ENCODE data around the gene SLC1A1. TPM values are rescaled to one million over a fixed set of nuclear protein-coding genes. Genes with fewer than 3 reads are reported as not detected.

Gene SLC1A1
- total RNA-seq, 2 donors from 2014 or later: 1.4 TPM; not detected in 1

- Mint-ChIP-seq H3K27ac (no peak overlapping the region), H3K36me3 (no peaks in the 10 kb centered on the region), H3K9me3 (no peaks in the 10 kb centered on the region)
- ATAC-seq: peak in 1 of 2 donors; percentile 81
- no peak for DNase-seq (ENCODE audit: low spot score in 2 of 2)
Measured at GRCh38 chr9:4497855-4498254, 7.6 kb downstream of the SLC1A1 start.

GRCh38 chr9:4499917-4500316 is 9.6 kb downstream of the SLC1A1 start:
- DNase-seq (ENCODE audit: low spot score in 2 of 2): no peak
- no peaks in the 10 kb centered on the region for H3K36me3 Mint-ChIP-seq
- H3K27ac Mint-ChIP-seq: no peak overlapping the region
- no peak for ATAC-seq
- no peaks in the 10 kb centered on the region for H3K9me3 Mint-ChIP-seq

GRCh38 chr9:4501147-4501507 is 10.9 kb downstream of the SLC1A1 start:
- H3K36me3 Mint-ChIP-seq: no peaks in the 10 kb centered on the region
- DNase-seq (ENCODE audit: low spot score in 2 of 2): no peak
- no peak for ATAC-seq
- no peaks in the 10 kb centered on the region for H3K9me3 Mint-ChIP-seq
- H3K27ac Mint-ChIP-seq: peak overlapping the region in 1 of 2 donors; percentile 22

GRCh38 chr9:4502444-4502843 is 12.2 kb downstream of the SLC1A1 start:
- DNase-seq (ENCODE audit: low spot score in 2 of 2): no peak
- H3K9me3 Mint-ChIP-seq: no peaks in the 10 kb centered on the region
- no peaks in the 10 kb centered on the region for H3K36me3 Mint-ChIP-seq
- H3K27ac Mint-ChIP-seq: no peak overlapping the region
- no peak for ATAC-seq

GRCh38 chr9:4503103-4503502 is 12.8 kb downstream of the SLC1A1 start:
- Mint-ChIP-seq H3K9me3 (no peaks in the 10 kb centered on the region), H3K27ac (no peak overlapping the region), H3K36me3 (no peaks in the 10 kb centered on the region)
- no peak for ATAC-seq
- DNase-seq (ENCODE audit: low spot score in 2 of 2): no peak

- Mint-ChIP-seq H3K27ac (no peak overlapping the region), H3K36me3 (no peaks in the 10 kb centered on the region), H3K9me3 (no peaks in the 10 kb centered on the region)
- ATAC-seq: no peak
- no peak for DNase-seq (ENCODE audit: low spot score in 2 of 2)
Measured at GRCh38 chr9:4504250-4504649, 14.0 kb downstream of the SLC1A1 start.

- DNase-seq (ENCODE audit: low spot score in 2 of 2) (no peak), ATAC-seq (no peak)
- H3K27ac Mint-ChIP-seq: no peak overlapping the region
- H3K9me3 Mint-ChIP-seq: no peaks in the 10 kb centered on the region
- no peaks in the 10 kb centered on the region for H3K36me3 Mint-ChIP-seq
Measured at GRCh38 chr9:4506490-4506889, 16.2 kb downstream of the SLC1A1 start.

GRCh38 chr9:4507306-4508130 is 17.2 kb downstream of the SLC1A1 start:
- DNase-seq (ENCODE audit: low spot score in 2 of 2): no peak
- no peaks in the 10 kb centered on the region for H3K9me3 Mint-ChIP-seq
- H3K36me3 Mint-ChIP-seq: no peaks in the 10 kb centered on the region
- no peak for ATAC-seq
- no peak overlapping the region for H3K27ac Mint-ChIP-seq

GRCh38 chr9:4508246-4508906 is 18.1 kb downstream of the SLC1A1 start:
- H3K9me3 Mint-ChIP-seq: no peaks in the 10 kb centered on the region
- H3K36me3 Mint-ChIP-seq: no peaks in the 10 kb centered on the region
- DNase-seq (ENCODE audit: low spot score in 2 of 2) (no peak), ATAC-seq (no peak)
- H3K27ac Mint-ChIP-seq: no peak overlapping the region

GRCh38 chr9:4508907-4509589 is 18.8 kb downstream of the SLC1A1 start:
- Mint-ChIP-seq H3K27ac (no peak overlapping the region), H3K9me3 (no peaks in the 10 kb centered on the region), H3K36me3 (no peaks in the 10 kb centered on the region)
- DNase-seq (ENCODE audit: low spot score in 2 of 2) (no peak), ATAC-seq (no peak)

- no peak for ATAC-seq
Measured at GRCh38 chr9:4509590-4509984, 19.3 kb downstream of the SLC1A1 start.

GRCh38 chr9:4510546-4511322 is 20.5 kb downstream of the SLC1A1 start:
- DNase-seq (ENCODE audit: low spot score in 2 of 2) (no peak), ATAC-seq (no peak)
- no peaks in the 10 kb centered on the region for H3K36me3 Mint-ChIP-seq
- no peaks in the 10 kb centered on the region for H3K9me3 Mint-ChIP-seq
- no peak overlapping the region for H3K27ac Mint-ChIP-seq

More at GRCh38 chr9:4509590-4509984, 19.3 kb downstream of the SLC1A1 start:
- Mint-ChIP-seq H3K27ac (no peak overlapping the region), H3K36me3 (no peaks in the 10 kb centered on the region), H3K9me3 (no peaks in the 10 kb centered on the region)
- DNase-seq (ENCODE audit: low spot score in 2 of 2): no peak

- Mint-ChIP-seq H3K36me3 (no peaks in the 10 kb centered on the region), H3K27ac (no peak overlapping the region), H3K9me3 (no peaks in the 10 kb centered on the region)
- DNase-seq (ENCODE audit: low spot score in 2 of 2) (no peak), ATAC-seq (no peak)
Measured at GRCh38 chr9:4514252-4515128, 24.2 kb downstream of the SLC1A1 start.

GRCh38 chr9:4515958-4516375 is 25.7 kb downstream of the SLC1A1 start:
- Mint-ChIP-seq H3K9me3 (peaks cover 0 to under 1% of the 10 kb centered on the region in 2 donors), H3K36me3 (peaks cover 0 to 2% of the 10 kb centered on the region in 2 donors), H3K27ac (no peak overlapping the region)
- no peak for DNase-seq (ENCODE audit: low spot score in 2 of 2)
- no peak for ATAC-seq

GRCh38 chr9:4517274-4517673 is 27.0 kb downstream of the SLC1A1 start:
- Mint-ChIP-seq H3K36me3 (peaks cover 0 to 12% of the 10 kb centered on the region in 2 donors), H3K27ac (no peak overlapping the region), H3K9me3 (peaks cover 0 to 8% of the 10 kb centered on the region in 2 donors)
- ATAC-seq: no peak
- no peak for DNase-seq (ENCODE audit: low spot score in 2 of 2)

GRCh38 chr9:4519604-4520003 is 29.3 kb downstream of the SLC1A1 start:
- Mint-ChIP-seq H3K9me3 (peaks cover 0 to 22% of the 10 kb centered on the region in 2 donors), H3K27ac (peak overlapping the region in 1 of 2 donors; percentile 87), H3K36me3 (peaks cover 0 to 22% of the 10 kb centered on the region in 2 donors)
- ATAC-seq (peak; percentile 74 to 99), DNase-seq (ENCODE audit: low spot score in 2 of 2) (peak in 1 of 2 donors; percentile 28)
